ENCODE measurements around the gene CKM. TPM values are rescaled to one million over a fixed set of nuclear protein-coding genes. Genes with fewer than 3 reads are reported as not detected.
"Not testable (repeated sequence)": the region's sequence is repeated elsewhere in the genome, so short reads cannot be mapped to it uniquely, and the experiment has no call there.

CKM gene
- total RNA-seq, 1 donor from 2014 or later, result not detected

- DNase-seq (ENCODE audit: low spot score), result no peak
- intact Hi-C loops (cut with micrococcal nuclease), result no loop called here
- Mint-ChIP-seq H3K27ac (no peak overlapping the region), H3K9me3 (no peaks in the 10 kb centered on the region), H3K27me3 (ENCODE audit: insufficient read depth) (peaks cover 22% of the 10 kb centered on the region), H3K4me3 (no peak overlapping the region), H3K36me3 (ENCODE audit: low read depth) (no peaks in the 10 kb centered on the region), H3K4me1 (ENCODE audit: low read depth) (no peaks in the 10 kb centered on the region)
These were observed 1.0 kb upstream of the CKM start for GRCh38 chr19:45323671-45324081.

- intact Hi-C loops (cut with micrococcal nuclease), result no loop called here
- H3K4me1 Mint-ChIP-seq (ENCODE audit: low read depth), result no peaks in the 10 kb centered on the region
- no peaks in the 10 kb centered on the region for H3K9me3 Mint-ChIP-seq
- H3K27me3 Mint-ChIP-seq (ENCODE audit: insufficient read depth), result peaks cover 25% of the 10 kb centered on the region
- DNase-seq (ENCODE audit: low spot score), result no peak
- H3K36me3 Mint-ChIP-seq (ENCODE audit: low read depth), result no peaks in the 10 kb centered on the region
- H3K4me3 Mint-ChIP-seq, result no peak overlapping the region
- no peak overlapping the region for H3K27ac Mint-ChIP-seq
These were observed 364 bp downstream of the CKM start for GRCh38 chr19:45322311-45322710.

- Mint-ChIP-seq H3K36me3 (ENCODE audit: low read depth) (no peaks in the 10 kb centered on the region), H3K9me3 (no peaks in the 10 kb centered on the region), H3K27me3 (ENCODE audit: insufficient read depth) (peaks cover 27% of the 10 kb centered on the region), H3K27ac (no peak overlapping the region), H3K4me3 (no peak overlapping the region), H3K4me1 (ENCODE audit: low read depth) (no peaks in the 10 kb centered on the region)
- DNase-seq (ENCODE audit: low spot score), result no peak
- intact Hi-C loops (cut with micrococcal nuclease), result no loop called here
These were observed 827 bp downstream of the CKM start for GRCh38 chr19:45321848-45322247.

- intact Hi-C loops (cut with micrococcal nuclease), result no loop called here
- Mint-ChIP-seq H3K4me1 (ENCODE audit: low read depth) (no peaks in the 10 kb centered on the region), H3K27me3 (ENCODE audit: insufficient read depth) (peaks cover 30% of the 10 kb centered on the region), H3K9me3 (no peaks in the 10 kb centered on the region), H3K27ac (no peak overlapping the region), H3K36me3 (ENCODE audit: low read depth) (no peaks in the 10 kb centered on the region), H3K4me3 (no peak overlapping the region)
- DNase-seq (ENCODE audit: low spot score), result no peak
These were observed 1.5 kb downstream of the CKM start for GRCh38 chr19:45320997-45321775.

- no peaks in the 10 kb centered on the region for H3K9me3 Mint-ChIP-seq
- H3K4me1 Mint-ChIP-seq (ENCODE audit: low read depth), result no peaks in the 10 kb centered on the region
- H3K27me3 Mint-ChIP-seq (ENCODE audit: insufficient read depth), result peaks cover 13% of the 10 kb centered on the region
- H3K36me3 Mint-ChIP-seq (ENCODE audit: low read depth), result no peaks in the 10 kb centered on the region
- intact Hi-C loops (cut with micrococcal nuclease), result no loop called here
- H3K27ac Mint-ChIP-seq, result no peak overlapping the region
- no peak for DNase-seq (ENCODE audit: low spot score)
- H3K4me3 Mint-ChIP-seq, result no peak overlapping the region
These were observed 7.4 kb downstream of the CKM start for GRCh38 chr19:45315304-45315703.

GRCh38 chr19:45314708-45315245, 7.9 kb downstream of the CKM start:
- Mint-ChIP-seq H3K36me3 (ENCODE audit: low read depth) (no peaks in the 10 kb centered on the region), H3K9me3 (no peaks in the 10 kb centered on the region), H3K27ac (no peak overlapping the region), H3K27me3 (ENCODE audit: insufficient read depth) (peaks cover 13% of the 10 kb centered on the region), H3K4me1 (ENCODE audit: low read depth) (no peaks in the 10 kb centered on the region), H3K4me3 (no peak overlapping the region)
- intact Hi-C loops (cut with micrococcal nuclease), result no loop called here
- DNase-seq (ENCODE audit: low spot score), result no peak

- intact Hi-C loops (cut with micrococcal nuclease); H3K36me3 Mint-ChIP-seq (ENCODE audit: low read depth); H3K4me1 Mint-ChIP-seq (ENCODE audit: low read depth); H3K27ac Mint-ChIP-seq; H3K9me3 Mint-ChIP-seq; H3K4me3 Mint-ChIP-seq; DNase-seq (ENCODE audit: low spot score): not testable (repeated sequence)
- peaks cover 11% of the 10 kb centered on the region for H3K27me3 Mint-ChIP-seq (ENCODE audit: insufficient read depth)
These were observed 10.4 kb downstream of the CKM start for GRCh38 chr19:45312285-45312684.

GRCh38 chr19:45311621-45312020, 11.1 kb downstream of the CKM start:
- Mint-ChIP-seq H3K36me3 (ENCODE audit: low read depth) (no peaks in the 10 kb centered on the region), H3K27me3 (ENCODE audit: insufficient read depth) (peaks cover 6% of the 10 kb centered on the region), H3K27ac (no peak overlapping the region), H3K4me3 (no peak overlapping the region), H3K4me1 (ENCODE audit: low read depth) (no peaks in the 10 kb centered on the region), H3K9me3 (no peaks in the 10 kb centered on the region)
- intact Hi-C loops (cut with micrococcal nuclease), result no loop called here
- DNase-seq (ENCODE audit: low spot score), result no peak

GRCh38 chr19:45309322-45309721, 13.4 kb downstream of the CKM start:
- H3K4me1 Mint-ChIP-seq (ENCODE audit: low read depth); intact Hi-C loops (cut with micrococcal nuclease); H3K27ac Mint-ChIP-seq; H3K27me3 Mint-ChIP-seq (ENCODE audit: insufficient read depth); DNase-seq (ENCODE audit: low spot score); H3K9me3 Mint-ChIP-seq; H3K36me3 Mint-ChIP-seq (ENCODE audit: low read depth); H3K4me3 Mint-ChIP-seq: not testable (repeated sequence)

GRCh38 chr19:45307361-45307760, 15.3 kb downstream of the CKM start:
- no peak overlapping the region for H3K4me3 Mint-ChIP-seq
- H3K36me3 Mint-ChIP-seq (ENCODE audit: low read depth), result no peaks in the 10 kb centered on the region
- H3K9me3 Mint-ChIP-seq, result no peaks in the 10 kb centered on the region
- DNase-seq (ENCODE audit: low spot score), result no peak
- H3K27ac Mint-ChIP-seq, result no peak overlapping the region
- H3K27me3 Mint-ChIP-seq (ENCODE audit: insufficient read depth), result no peaks in the 10 kb centered on the region
- intact Hi-C loops (cut with micrococcal nuclease), result no loop called here
- no peaks in the 10 kb centered on the region for H3K4me1 Mint-ChIP-seq (ENCODE audit: low read depth)

GRCh38 chr19:45306518-45307027, 16.1 kb downstream of the CKM start:
- Mint-ChIP-seq H3K9me3 (no peaks in the 10 kb centered on the region), H3K36me3 (ENCODE audit: low read depth) (no peaks in the 10 kb centered on the region), H3K4me3 (no peak overlapping the region), H3K27me3 (ENCODE audit: insufficient read depth) (no peaks in the 10 kb centered on the region), H3K27ac (no peak overlapping the region), H3K4me1 (ENCODE audit: low read depth) (no peaks in the 10 kb centered on the region)
- DNase-seq (ENCODE audit: low spot score), result no peak
- intact Hi-C loops (cut with micrococcal nuclease), result no loop called here

GRCh38 chr19:45306040-45306439, 16.6 kb downstream of the CKM start:
- H3K27me3 Mint-ChIP-seq (ENCODE audit: insufficient read depth), result no peaks in the 10 kb centered on the region
- no peaks in the 10 kb centered on the region for H3K4me1 Mint-ChIP-seq (ENCODE audit: low read depth)
- H3K27ac Mint-ChIP-seq, result no peak overlapping the region
- H3K9me3 Mint-ChIP-seq, result no peaks in the 10 kb centered on the region
- DNase-seq (ENCODE audit: low spot score), result no peak
- intact Hi-C loops (cut with micrococcal nuclease), result no loop called here
- H3K36me3 Mint-ChIP-seq (ENCODE audit: low read depth), result no peaks in the 10 kb centered on the region
- H3K4me3 Mint-ChIP-seq, result no peak overlapping the region

GRCh38 chr19:45305421-45305820, 17.3 kb downstream of the CKM start:
- Mint-ChIP-seq H3K4me1 (ENCODE audit: low read depth) (no peaks in the 10 kb centered on the region), H3K27ac (no peak overlapping the region), H3K4me3 (no peak overlapping the region), H3K27me3 (ENCODE audit: insufficient read depth) (no peaks in the 10 kb centered on the region), H3K36me3 (ENCODE audit: low read depth) (no peaks in the 10 kb centered on the region), H3K9me3 (no peaks in the 10 kb centered on the region)
- no peak for DNase-seq (ENCODE audit: low spot score)
- intact Hi-C loops (cut with micrococcal nuclease), result no loop called here
